GM21367 (cell line): ENCODE data around the gene DIS3L2.

ENCODE experiments used
- ATAC-seq: cut with Tn5 transposase; IDR thresholded peaks from one replicate; pipeline ENCODE4 v1.9.1; 2021; ENCODE audit not compliant: unreplicated experiment

Gene DIS3L2

GRCh38 chr2:231951452-231952035 is 10.0 kb upstream of the DIS3L2 start:
- no peak for ATAC-seq

GRCh38 chr2:231955758-231956472 is 5.6 kb upstream of the DIS3L2 start:
- ATAC-seq = no peak

- ATAC-seq = no peak
These were observed 3.4 kb upstream of the DIS3L2 start for GRCh38 chr2:231957913-231958763.

- peak; percentile 20 for ATAC-seq
These were observed 634 bp upstream of the DIS3L2 start for GRCh38 chr2:231960810-231961348.

- ATAC-seq = no peak
These were observed 3.6 kb downstream of the DIS3L2 start for GRCh38 chr2:231965102-231965501.

GRCh38 chr2:231966886-231967285 is 5.4 kb downstream of the DIS3L2 start:
- ATAC-seq = no peak

GRCh38 chr2:231968820-231969219 is 7.3 kb downstream of the DIS3L2 start:
- no peak for ATAC-seq

- no peak for ATAC-seq
These were observed 8.9 kb downstream of the DIS3L2 start for GRCh38 chr2:231970461-231970860.

GRCh38 chr2:231975001-231975400 is 13.5 kb downstream of the DIS3L2 start:
- ATAC-seq = no peak

- ATAC-seq = no peak
These were observed 15.9 kb downstream of the DIS3L2 start for GRCh38 chr2:231977430-231977829.

- no peak for ATAC-seq
These were observed 23.5 kb downstream of the DIS3L2 start for GRCh38 chr2:231984992-231985391.

- no peak for ATAC-seq
These were observed 24.3 kb downstream of the DIS3L2 start for GRCh38 chr2:231985823-231986261.

- ATAC-seq = no peak
These were observed 25.7 kb downstream of the DIS3L2 start for GRCh38 chr2:231987124-231987727.

GRCh38 chr2:231988179-231988866 is 26.8 kb downstream of the DIS3L2 start:
- no peak for ATAC-seq

- ATAC-seq = no peak
These were observed 30.2 kb downstream of the DIS3L2 start for GRCh38 chr2:231991664-231992063.

GRCh38 chr2:231992888-231993287 is 31.4 kb downstream of the DIS3L2 start:
- no peak for ATAC-seq

GRCh38 chr2:231996797-231997540 is 35.5 kb downstream of the DIS3L2 start:
- ATAC-seq = no peak

- ATAC-seq = no peak
These were observed 36.5 kb downstream of the DIS3L2 start for GRCh38 chr2:231998046-231998445.

- ATAC-seq = no peak
These were observed 38.9 kb downstream of the DIS3L2 start for GRCh38 chr2:232000439-232000838.

GRCh38 chr2:232001073-232001472 is 39.6 kb downstream of the DIS3L2 start:
- no peak for ATAC-seq
